Panc1 (cell line): ENCODE data around the gene DEPDC1. TPM values are rescaled to one million over a fixed set of nuclear protein-coding genes. Genes with fewer than 3 reads are reported as not detected.

Source experiments
- ATAC-seq: fragments of 200-7000 bp; cut with Tn5 transposase; 2 replicates; pipeline ENCODE4 v1.9.1; 2020; ENCODE audit warnings: mild to moderate bottlenecking, moderate library complexity
- BruUV-seq: library from RNA; stranded (reverse); fragments of 400-500 nt; replicated peaks from 2 replicates; lab custom pipeline; 2021; lab: Mats Ljungman, UMichigan
- CTCF ChIA-PET: fragments of 300-600 bp; sonication (Branson Sonifier 250); formaldehyde crosslinking; loops from one replicate; lab custom pipeline; 2022; ENCODE audit warnings: antibody characterized with exemption; lab: Charles Lee
- POLR2A ChIA-PET: fragments of 300-600 bp; sonication (Branson Sonifier 250); formaldehyde crosslinking; loops from one replicate; lab custom pipeline; 2022; ENCODE audit warnings: antibody characterized with exemption; lab: Charles Lee
- DNase-seq: peaks from one replicate; pipeline ENCODE4 v3.0.0-alpha.2; 2010; ENCODE audit warnings: low read depth, low spot score
- H3K27ac ChIP-seq: 2 replicates; pipeline ENCODE4 v1.5.1; 2011; ENCODE audit warnings: mild to moderate bottlenecking, low read length, inconsistent platforms
- H3K27me3 ChIP-seq: fragments of 200-500 bp; sonication (Bioruptor generic); 2 replicates; pipeline ENCODE4 v1.6.0; 2014; ENCODE audit warnings: low read length, inconsistent platforms; ENCODE audit not compliant: control insufficient read depth, insufficient read depth
- H3K36me3 ChIP-seq: fragments of 200-500 bp; sonication (Bioruptor generic); 2 replicates; pipeline ENCODE4 v1.5.1; 2014; ENCODE audit warnings: inconsistent platforms, mild to moderate bottlenecking, low read length, moderate library complexity; ENCODE audit not compliant: control insufficient read depth, insufficient read depth
- H3K4me1 ChIP-seq: 2 replicates; pipeline ENCODE4 v1.5.1; 2011; ENCODE audit warnings: inconsistent platforms, mild to moderate bottlenecking, low read length, moderate library complexity; ENCODE audit not compliant: control insufficient read depth, insufficient read depth
- H3K4me3 ChIP-seq, 2 experiments: 2 replicates each; pipeline ENCODE4 v1.5.1; 2011 to 2012; ENCODE audit warnings: low read depth in 2 of 2, low read length in 2 of 2, mild to moderate bottlenecking in 2 of 2, inconsistent platforms in 1 of 2, moderate library complexity in 1 of 2
- H3K9me3 ChIP-seq: fragments of 200-500 bp; sonication (Bioruptor generic); 2 replicates; pipeline ENCODE4 v1.5.1; 2014; ENCODE audit warnings: low read depth, mild to moderate bottlenecking, inconsistent platforms, low read length, moderate library complexity; ENCODE audit not compliant: control insufficient read depth, insufficient read depth
- CTCF ChIP-seq: fragments of 450-650 bp; IDR thresholded peaks from 2 replicates; pipeline ENCODE4 v1.5.1; 2017; ENCODE audit warnings: mild to moderate bottlenecking
- POLR2AphosphoS5 ChIP-seq: IDR thresholded peaks from 2 replicates; pipeline ENCODE4 v1.6.1; 2012; ENCODE audit warnings: mild to moderate bottlenecking, low read depth, low read length, moderate library complexity
- REST ChIP-seq, 2 experiments: IDR thresholded peaks; 2 replicates each; pipeline ENCODE4 v1.6.1; 2011 to 2012; ENCODE audit warnings: low read depth in 2 of 2, control low read depth in 1 of 2, low read length in 1 of 2, mild to moderate bottlenecking in 1 of 2, moderate library complexity in 1 of 2; ENCODE audit not compliant: insufficient read depth in 1 of 2
- SIN3A ChIP-seq: IDR thresholded peaks from 2 replicates; pipeline ENCODE4 v1.6.1; 2012; ENCODE audit warnings: low read depth, mild to moderate bottlenecking, low read length, moderate library complexity, borderline replicate concordance; ENCODE audit not compliant: insufficient read depth
- TCF7L2 ChIP-seq: IDR thresholded peaks from 2 replicates; pipeline ENCODE4 v1.6.1; 2011; ENCODE audit warnings: mild to moderate bottlenecking, low read depth, low read length, inconsistent platforms
- in situ Hi-C: cut with HindIII; loops from 2 replicates; pipeline ENCODE4 v1.10.0; 2016; ENCODE audit warnings: low sequenced_read_pairs, low pct_unique_long_range_greater_than_20kb
- intact Hi-C: fragments of 100-400 bp; cut with micrococcal nuclease; formaldehyde crosslinking; loops from one replicate; pipeline ENCODE4 v1.10.0; 2022; ENCODE audit not compliant: unreplicated experiment
- total RNA-seq: library from RNA; stranded (reverse); gene quantifications from one replicate; pipeline ENCODE4 v1.2.1, GENCODE V29; 2021; ENCODE audit not compliant: unreplicated experiment

Gene DEPDC1
- total RNA-seq, 1 experiment from 2014 or later, result 43.0 TPM

- Histone ChIP-seq H3K4me1 (no peaks in the 10 kb centered on the region), H3K36me3 (no peaks in the 10 kb centered on the region), H3K27me3 (no peaks in the 10 kb centered on the region), H3K4me3 (no peak overlapping the region), H3K9me3 (no peaks in the 10 kb centered on the region), H3K27ac (no peak overlapping the region)
- ChIA-PET POLR2A (interaction anchor here (0.6 kb wide), 1 partner anchor 664 kb away, joined by 7 read pairs; no protein-coding TSS in a partner anchor), CTCF (no interaction called here)
- TF ChIP-seq POLR2AphosphoS5 (no peak), SIN3A (no peak), TCF7L2 (no peak), REST (IDR thresholded peaks at IDR 0.05; ENCODE audit: insufficient read depth in 1 of 2, low read depth in 2 of 2, low read length in 1 of 2) (no peak), CTCF (no peak)
- intact Hi-C loops (no loop called here), in situ Hi-C loops (no loop called here)
- DNase-seq (no peak), ATAC-seq (no peak)
- BruUV-seq, result no TSS peak
Measured at GRCh38 chr1:68542586-68542985, 45.7 kb upstream of the DEPDC1 start.

- CTCF ChIA-PET, result no interaction called here
- in situ Hi-C loops, result no loop called here
- no TSS peak for BruUV-seq
- Histone ChIP-seq H3K27ac (no peak overlapping the region), H3K4me3 (no peak overlapping the region), H3K4me1 (no peaks in the 10 kb centered on the region), H3K36me3 (no peaks in the 10 kb centered on the region), H3K9me3 (no peaks in the 10 kb centered on the region), H3K27me3 (no peaks in the 10 kb centered on the region)
- ATAC-seq, result no peak
- intact Hi-C loops, result no loop called here
- no peak for DNase-seq
- POLR2A ChIA-PET, result no interaction called here
- TF ChIP-seq CTCF (no peak), SIN3A (no peak), TCF7L2 (no peak)
Measured at GRCh38 chr1:68538941-68539340, 42.1 kb upstream of the DEPDC1 start.
